Neural progenitor cell (in vitro differentiated cells): ENCODE measurements around the gene C6orf141. TPM values are rescaled to one million over a fixed set of nuclear protein-coding genes. Genes with fewer than 3 reads are reported as not detected.

Experiments used
- DNase-seq: peaks from one replicate; pipeline ENCODE4 v3.0.0-alpha.2; 2016; ENCODE audit warnings: low spot score
- H2AFZ ChIP-seq: fragments of 200-600 bp; sonication (generic); replicated peaks from 2 replicates; pipeline ENCODE4 v1.6.1; 2016; ENCODE audit warnings: antibody characterized with exemption
- H3F3A ChIP-seq: fragments of 200-600 bp; sonication (generic); 2 replicates; pipeline ENCODE4 v1.6.1; 2016; ENCODE audit warnings: antibody characterized with exemption, low read depth
- H3K27ac ChIP-seq: fragments of 200-600 bp; sonication (generic); 2 replicates; pipeline ENCODE4 v1.5.1; 2016; ENCODE audit warnings: mild to moderate bottlenecking
- H3K27me3 ChIP-seq: fragments of 200-600 bp; sonication (generic); 2 replicates; pipeline ENCODE4 v1.6.1; 2016; ENCODE audit warnings: mild to moderate bottlenecking, moderate library complexity
- H3K36me3 ChIP-seq: fragments of 200-600 bp; sonication (generic); 2 replicates; pipeline ENCODE4 v1.5.1; 2016
- H3K4me1 ChIP-seq: fragments of 200-600 bp; sonication (generic); 2 replicates; pipeline ENCODE4 v1.6.1; 2016; ENCODE audit warnings: mixed run types
- H3K4me2 ChIP-seq: fragments of 200-600 bp; sonication (generic); 2 replicates; pipeline ENCODE4 v1.6.1; 2016
- H3K4me3 ChIP-seq: fragments of 200-600 bp; sonication (generic); 2 replicates; pipeline ENCODE4 v1.5.1; 2016
- H3K79me2 ChIP-seq: fragments of 200-600 bp; sonication (generic); 2 replicates; pipeline ENCODE4 v1.6.1; 2016; ENCODE audit warnings: low read depth
- H3K9ac ChIP-seq: fragments of 200-600 bp; sonication (generic); 2 replicates; pipeline ENCODE4 v1.6.1; 2016
- H3K9me3 ChIP-seq: fragments of 200-600 bp; sonication (generic); 2 replicates; pipeline ENCODE4 v1.5.1; 2016; ENCODE audit warnings: low read depth
- H4K20me1 ChIP-seq: fragments of 200-600 bp; sonication (generic); 2 replicates; pipeline ENCODE4 v1.6.1; 2016; ENCODE audit warnings: low read depth
- H3K27ac Mint-ChIP-seq: 3 replicates; pipeline ENCODE4 v1.8.0; 2021; ENCODE audit warnings: mixed read lengths
- H3K27me3 Mint-ChIP-seq: 2 replicates; pipeline ENCODE4 v1.8.0; 2022; ENCODE audit warnings: low read depth, mild to moderate bottlenecking, inconsistent platforms, moderate library complexity, mixed read lengths; ENCODE audit not compliant: insufficient read depth
- H3K36me3 Mint-ChIP-seq: 3 replicates; pipeline ENCODE4 v1.8.0; 2021; ENCODE audit warnings: mixed read lengths
- H3K4me1 Mint-ChIP-seq: 3 replicates; pipeline ENCODE4 v1.8.0; 2021; ENCODE audit warnings: mixed read lengths
- H3K4me3 Mint-ChIP-seq: 3 replicates; pipeline ENCODE4 v1.8.0; 2021; ENCODE audit warnings: mild to moderate bottlenecking, moderate library complexity, mixed read lengths
- H3K9me3 Mint-ChIP-seq: 3 replicates; pipeline ENCODE4 v1.8.0; 2020; ENCODE audit warnings: mixed read lengths
- CTCF ChIP-seq: fragments of 200-600 bp; sonication (generic); IDR thresholded peaks from 2 replicates; pipeline ENCODE4 v1.5.1; 2017; ENCODE audit warnings: antibody characterized with exemption, mild to moderate bottlenecking
- EZH2 ChIP-seq: fragments of 200-600 bp; sonication (generic); IDR thresholded peaks from 2 replicates; pipeline ENCODE4 v1.6.1; 2017; ENCODE audit warnings: antibody characterized with exemption, mild to moderate bottlenecking, moderate library complexity
- EZH2phosphoT487 ChIP-seq: fragments of 200-600 bp; sonication (generic); IDR thresholded peaks from 2 replicates; pipeline ENCODE4 v1.6.1; 2017; ENCODE audit warnings: antibody characterized with exemption
- total RNA-seq: library from RNA; depleted of rRNA; stranded (reverse); fragments of >200 nt; gene quantifications from 2 replicates; pipeline ENCODE4 v1.2.3, GENCODE V29; 2015; ENCODE audit warnings: low replicate concordance

C6orf141 gene
- total RNA-seq, 1 donor from 2014 or later, result 87.2 TPM

- Histone ChIP-seq H3K27ac (peak overlapping the region; percentile 99), H3F3A (peaks cover 55% of the 10 kb centered on the region), H4K20me1 (peaks cover 22% of the 10 kb centered on the region), H3K4me2 (peak overlapping the region; percentile 95), H3K9ac (peak overlapping the region; percentile 33), H3K36me3 (peaks cover 7% of the 10 kb centered on the region), H2AFZ (no peak overlapping the region), H3K4me3 (peak overlapping the region; percentile 75), H3K4me1 (peaks cover 61% of the 10 kb centered on the region), H3K9me3 (no peaks in the 10 kb centered on the region), H3K27me3 (no peaks in the 10 kb centered on the region), H3K79me2 (peaks cover 58% of the 10 kb centered on the region)
- DNase-seq, result no peak
- H3K4me1 Mint-ChIP-seq, result peaks cover 37% of the 10 kb centered on the region
- no peaks in the 10 kb centered on the region for H3K9me3 Mint-ChIP-seq
- no peaks in the 10 kb centered on the region for H3K36me3 Mint-ChIP-seq
- peak overlapping the region; percentile 87 for H3K4me3 Mint-ChIP-seq
- H3K27me3 Mint-ChIP-seq, result peaks cover 9% of the 10 kb centered on the region
- no peak overlapping the region for H3K27ac Mint-ChIP-seq
- no peak for TF ChIP-seq EZH2phosphoT487
- TF ChIP-seq EZH2, result no peak
- TF ChIP-seq CTCF, result no peak
These were observed 1.3 kb downstream of the C6orf141 start for GRCh38 chr6:49551866-49552129.

GRCh38 chr6:49552596-49552995 lies 2.1 kb downstream of the C6orf141 start:
- Mint-ChIP-seq H3K9me3 (no peaks in the 10 kb centered on the region), H3K4me1 (peaks cover 37% of the 10 kb centered on the region), H3K4me3 (peak overlapping the region; percentile 74), H3K27ac (no peak overlapping the region), H3K27me3 (peaks cover 9% of the 10 kb centered on the region), H3K36me3 (no peaks in the 10 kb centered on the region)
- Histone ChIP-seq H3K4me1 (peaks cover 56% of the 10 kb centered on the region), H3K27ac (peak overlapping the region; percentile 99), H4K20me1 (peaks cover 24% of the 10 kb centered on the region), H3K27me3 (no peaks in the 10 kb centered on the region), H3K9me3 (no peaks in the 10 kb centered on the region), H3K4me3 (peak overlapping the region; percentile 75), H3K79me2 (peaks cover 66% of the 10 kb centered on the region), H3K4me2 (peak overlapping the region; percentile 95), H3K9ac (peak overlapping the region; percentile 33), H3K36me3 (peaks cover 14% of the 10 kb centered on the region), H3F3A (peaks cover 61% of the 10 kb centered on the region), H2AFZ (no peak overlapping the region)
- TF ChIP-seq EZH2phosphoT487 (no peak), EZH2 (no peak), CTCF (no peak)
- peak; percentile 41 for DNase-seq

GRCh38 chr6:49553384-49553783 lies 2.9 kb downstream of the C6orf141 start:
- peaks cover 9% of the 10 kb centered on the region for H3K27me3 Mint-ChIP-seq

GRCh38 chr6:49555951-49556350 lies 5.5 kb downstream of the C6orf141 start:
- Histone ChIP-seq H3K27ac (no peak overlapping the region), H3K9me3 (no peaks in the 10 kb centered on the region), H3K4me2 (peak overlapping the region; percentile 63), H3F3A (peaks cover 69% of the 10 kb centered on the region), H4K20me1 (peaks cover 30% of the 10 kb centered on the region), H3K36me3 (peaks cover 15% of the 10 kb centered on the region), H3K9ac (no peak overlapping the region), H2AFZ (no peak overlapping the region), H3K27me3 (no peaks in the 10 kb centered on the region), H3K79me2 (peaks cover 76% of the 10 kb centered on the region), H3K4me1 (peaks cover 40% of the 10 kb centered on the region), H3K4me3 (peak overlapping the region; percentile 18)
- no peak overlapping the region for H3K4me3 Mint-ChIP-seq
- DNase-seq, result no peak
- TF ChIP-seq CTCF (no peak), EZH2phosphoT487 (no peak), EZH2 (no peak)
- no peak overlapping the region for H3K27ac Mint-ChIP-seq
- no peaks in the 10 kb centered on the region for H3K36me3 Mint-ChIP-seq
- peaks cover 2% of the 10 kb centered on the region for H3K27me3 Mint-ChIP-seq
- no peaks in the 10 kb centered on the region for H3K9me3 Mint-ChIP-seq
- peaks cover 31% of the 10 kb centered on the region for H3K4me1 Mint-ChIP-seq

More at GRCh38 chr6:49553384-49553783, 2.9 kb downstream of the C6orf141 start:
- Mint-ChIP-seq H3K4me3 (no peak overlapping the region), H3K36me3 (no peaks in the 10 kb centered on the region), H3K27ac (no peak overlapping the region), H3K9me3 (no peaks in the 10 kb centered on the region), H3K4me1 (peaks cover 37% of the 10 kb centered on the region)
- Histone ChIP-seq H3K4me2 (peak overlapping the region; percentile 95), H3K4me3 (peak overlapping the region; percentile 75), H4K20me1 (peaks cover 24% of the 10 kb centered on the region), H3K79me2 (peaks cover 74% of the 10 kb centered on the region), H3K4me1 (peaks cover 53% of the 10 kb centered on the region), H2AFZ (no peak overlapping the region), H3K36me3 (peaks cover 15% of the 10 kb centered on the region), H3K27ac (peak overlapping the region; percentile 99), H3K27me3 (no peaks in the 10 kb centered on the region), H3K9me3 (no peaks in the 10 kb centered on the region), H3F3A (peaks cover 69% of the 10 kb centered on the region), H3K9ac (no peak overlapping the region)
- TF ChIP-seq EZH2, result no peak
- DNase-seq, result no peak
